Karpas-422 (cell line): ENCODE measurements around the gene ENTHD1. TPM values are rescaled to one million over a fixed set of nuclear protein-coding genes. Genes with fewer than 3 reads are reported as not detected.

ENCODE experiments used
- DNase-seq: peaks from one replicate; pipeline ENCODE4 v3.0.0-alpha.2; 2015
- H2AFZ ChIP-seq: fragments of 200-600 bp; sonication (generic); 2 replicates; pipeline ENCODE4 v1.6.1; 2014; ENCODE audit warnings: antibody characterized with exemption, low read length, mixed read lengths
- H3K27ac ChIP-seq: fragments of 200-600 bp; sonication (generic); 2 replicates; pipeline ENCODE4 v1.5.1; 2014; ENCODE audit warnings: mild to moderate bottlenecking, low read length, moderate library complexity
- H3K27me3 ChIP-seq: fragments of 200-600 bp; sonication (generic); 2 replicates; pipeline ENCODE4 v1.6.1; 2014; ENCODE audit warnings: low read length, mixed read lengths
- H3K36me3 ChIP-seq: fragments of 200-600 bp; sonication (generic); 2 replicates; pipeline ENCODE4 v1.6.1; 2014; ENCODE audit warnings: low read length, mixed read lengths; ENCODE audit not compliant: insufficient read depth
- H3K4me1 ChIP-seq: fragments of 200-600 bp; sonication (generic); 2 replicates; pipeline ENCODE4 v1.6.1; 2014; ENCODE audit warnings: mild to moderate bottlenecking, low read length, mixed read lengths
- H3K4me2 ChIP-seq: fragments of 200-600 bp; sonication (generic); 2 replicates; pipeline ENCODE4 v1.6.1; 2014; ENCODE audit warnings: low read length, low read depth, mild to moderate bottlenecking; ENCODE audit not compliant: poor library complexity, severe bottlenecking
- H3K4me3 ChIP-seq: fragments of 200-600 bp; sonication (generic); 2 replicates; pipeline ENCODE4 v1.5.1; 2014; ENCODE audit warnings: mild to moderate bottlenecking, antibody characterized with exemption, low read length, mixed read lengths
- H3K79me2 ChIP-seq: fragments of 200-600 bp; sonication (generic); 2 replicates; pipeline ENCODE4 v1.6.1; 2014; ENCODE audit warnings: mild to moderate bottlenecking, low read length, mixed read lengths
- H3K9ac ChIP-seq: fragments of 200-600 bp; sonication (generic); 2 replicates; pipeline ENCODE4 v1.6.0; 2014; ENCODE audit warnings: low read length
- H3K9me2 ChIP-seq: fragments of 200-600 bp; sonication (generic), shearing (Covaris generic); replicated peaks from 2 replicates; pipeline ENCODE4 v1.6.0; 2014; ENCODE audit warnings: mild to moderate bottlenecking, low read length, moderate library complexity; ENCODE audit not compliant: insufficient read depth
- H3K9me3 ChIP-seq: fragments of 300-700, 200-600 bp; sonication (generic); 2 replicates; pipeline ENCODE4 v1.6.1; 2014; ENCODE audit warnings: low read length, mixed read lengths
- H4K20me1 ChIP-seq: fragments of 200-600 bp; sonication (generic); 2 replicates; pipeline ENCODE4 v1.6.1; 2014; ENCODE audit warnings: mild to moderate bottlenecking, antibody characterized with exemption, low read length, low read depth; ENCODE audit not compliant: insufficient read depth
- small RNA-seq: library from RNA; depleted of rRNA; stranded (forward); fragments of <200 nt; gene quantifications from one replicate; pipeline ENCODE3, GENCODE V24; 2014
- total RNA-seq: library from RNA; depleted of rRNA; stranded (reverse); fragments of >200 nt; shearing (Covaris generic); gene quantifications from 2 replicates; pipeline ENCODE4 v1.2.3, GENCODE V29; 2014; ENCODE audit warnings: low replicate concordance; rRNA removed

Gene ENTHD1
- total RNA-seq, 1 experiment from 2014 or later, result not detected

DNA sequence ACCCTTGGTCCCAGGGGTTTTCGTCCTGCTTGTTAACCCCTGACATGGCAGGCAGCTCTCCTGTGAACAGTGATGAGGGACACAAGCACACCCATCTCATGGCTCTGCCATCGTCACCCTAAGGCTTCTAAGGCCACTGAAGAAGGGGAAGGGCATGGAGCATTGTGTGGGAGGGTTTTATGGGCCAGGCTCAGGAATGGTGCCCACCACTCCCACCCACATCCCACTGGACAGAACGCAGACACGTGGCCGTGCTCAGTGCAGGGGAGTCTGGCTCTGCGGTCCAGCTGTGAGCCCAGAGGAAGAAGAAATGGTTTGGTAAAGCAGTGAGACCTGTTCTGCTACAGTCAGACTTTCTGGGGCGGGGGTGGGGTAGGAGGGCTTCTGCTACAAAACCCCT, 193.0 kb downstream of the ENTHD1 start:
- no peak overlapping the region for H3K4me3 ChIP-seq
- H2AFZ ChIP-seq, result no peak overlapping the region
- H3K9ac ChIP-seq, result no peak overlapping the region
- no peaks in the 10 kb centered on the region for H3K9me3 ChIP-seq
- H3K36me3 ChIP-seq, result no peaks in the 10 kb centered on the region
- H3K27ac ChIP-seq, result no peak overlapping the region
- H4K20me1 ChIP-seq, result peaks cover 6% of the 10 kb centered on the region; the same call in 1 of the 2 replicates
- H3K79me2 ChIP-seq, result no peaks in the 10 kb centered on the region
- H3K4me2 ChIP-seq, result no peak overlapping the region
- H3K27me3 ChIP-seq, result no peaks in the 10 kb centered on the region
- DNase-seq, result no peak
- H3K4me1 ChIP-seq, result no peaks in the 10 kb centered on the region
- H3K9me2 ChIP-seq, result no peaks in the 10 kb centered on the region

DNA sequence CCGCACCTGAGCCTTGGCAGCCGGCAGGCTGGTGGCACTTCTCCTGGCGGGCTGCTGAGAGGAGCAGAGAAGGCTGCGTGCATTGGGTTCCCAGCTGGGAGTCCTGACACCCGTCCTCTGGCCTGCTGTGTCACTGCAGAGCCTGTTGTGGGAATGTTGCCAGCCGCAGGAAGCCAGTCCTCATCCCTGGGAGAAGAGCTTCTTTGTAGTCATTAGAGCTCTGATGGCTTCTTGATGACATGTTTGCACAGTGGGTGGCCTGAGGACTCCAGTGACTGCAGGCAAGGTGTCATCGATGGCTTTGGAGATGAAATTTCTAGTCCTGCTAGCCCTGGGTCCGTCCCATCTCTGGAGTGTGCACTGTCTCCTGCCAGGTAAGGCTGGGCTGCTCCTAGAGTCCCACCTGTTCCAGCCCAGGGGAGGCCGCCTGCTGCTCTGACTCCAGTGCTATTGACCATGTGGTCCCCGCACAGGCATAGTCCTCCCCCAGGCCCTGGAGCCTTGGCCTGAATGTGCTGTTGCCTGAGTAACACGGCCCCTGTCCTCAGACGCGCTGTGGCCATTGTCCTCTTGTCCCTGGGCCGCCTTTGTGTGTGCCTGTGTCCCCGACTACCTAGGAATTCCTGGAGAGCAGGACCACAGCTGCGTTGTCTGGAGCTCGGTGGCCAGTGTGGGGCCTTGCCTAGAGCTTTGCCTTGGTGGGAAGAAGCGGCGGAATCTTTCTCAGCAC, 193.8 kb downstream of the ENTHD1 start:
- no peaks in the 10 kb centered on the region for H3K27me3 ChIP-seq
- peaks cover 6% of the 10 kb centered on the region; the same call in 1 of the 2 replicates for H4K20me1 ChIP-seq
- H2AFZ ChIP-seq, result no peak overlapping the region
- H3K4me1 ChIP-seq, result no peaks in the 10 kb centered on the region
- no peaks in the 10 kb centered on the region for H3K36me3 ChIP-seq
- H3K9me2 ChIP-seq, result no peaks in the 10 kb centered on the region
- H3K27ac ChIP-seq, result no peak overlapping the region
- no peak overlapping the region for H3K4me3 ChIP-seq
- no peak for DNase-seq
- no peaks in the 10 kb centered on the region for H3K9me3 ChIP-seq
- H3K79me2 ChIP-seq, result no peaks in the 10 kb centered on the region
- H3K9ac ChIP-seq, result no peak overlapping the region
- H3K4me2 ChIP-seq, result no peak overlapping the region

DNA sequence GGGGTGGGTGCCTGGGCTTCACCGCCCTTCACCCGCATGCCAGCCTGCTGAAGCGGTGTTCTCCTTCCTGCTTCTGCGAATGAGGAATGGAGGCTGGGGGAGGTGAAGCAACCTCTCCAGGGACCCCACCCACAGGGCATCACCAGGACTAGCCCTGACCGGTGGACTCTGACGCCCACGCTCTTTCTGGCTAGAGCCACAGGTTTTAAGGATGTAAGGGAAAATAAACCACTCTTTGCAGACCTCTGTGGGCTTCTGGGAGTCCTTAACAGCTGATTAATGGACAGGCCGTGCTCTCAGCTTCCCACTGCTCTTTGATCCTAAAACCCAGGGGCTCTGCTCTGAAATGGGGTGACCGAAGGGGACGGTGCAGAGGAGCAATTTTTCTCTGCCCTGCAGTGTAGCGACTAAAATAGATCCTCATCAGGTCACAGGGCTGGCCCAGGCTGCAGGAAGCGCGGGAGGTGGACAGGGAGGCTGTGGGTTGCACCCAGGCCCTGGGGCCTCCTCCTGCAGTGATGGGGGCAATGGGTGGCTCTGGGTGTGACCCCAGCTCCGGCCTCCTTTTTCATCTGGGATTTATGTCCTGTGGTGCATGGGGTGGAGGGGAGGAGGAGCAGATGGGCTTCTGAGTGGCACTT, 195.7 kb downstream of the ENTHD1 start:
- no peak overlapping the region for H3K9ac ChIP-seq
- peaks cover 6% of the 10 kb centered on the region; the same call in 1 of the 2 replicates for H4K20me1 ChIP-seq
- no peaks in the 10 kb centered on the region for H3K9me3 ChIP-seq
- H2AFZ ChIP-seq, result no peak overlapping the region
- no peaks in the 10 kb centered on the region for H3K79me2 ChIP-seq
- no peaks in the 10 kb centered on the region for H3K4me1 ChIP-seq
- H3K9me2 ChIP-seq, result no peaks in the 10 kb centered on the region
- H3K4me3 ChIP-seq, result no peak overlapping the region
- H3K4me2 ChIP-seq, result no peak overlapping the region
- H3K27me3 ChIP-seq, result no peaks in the 10 kb centered on the region
- H3K36me3 ChIP-seq, result no peaks in the 10 kb centered on the region
- no peak overlapping the region for H3K27ac ChIP-seq
- no peak for DNase-seq

DNA sequence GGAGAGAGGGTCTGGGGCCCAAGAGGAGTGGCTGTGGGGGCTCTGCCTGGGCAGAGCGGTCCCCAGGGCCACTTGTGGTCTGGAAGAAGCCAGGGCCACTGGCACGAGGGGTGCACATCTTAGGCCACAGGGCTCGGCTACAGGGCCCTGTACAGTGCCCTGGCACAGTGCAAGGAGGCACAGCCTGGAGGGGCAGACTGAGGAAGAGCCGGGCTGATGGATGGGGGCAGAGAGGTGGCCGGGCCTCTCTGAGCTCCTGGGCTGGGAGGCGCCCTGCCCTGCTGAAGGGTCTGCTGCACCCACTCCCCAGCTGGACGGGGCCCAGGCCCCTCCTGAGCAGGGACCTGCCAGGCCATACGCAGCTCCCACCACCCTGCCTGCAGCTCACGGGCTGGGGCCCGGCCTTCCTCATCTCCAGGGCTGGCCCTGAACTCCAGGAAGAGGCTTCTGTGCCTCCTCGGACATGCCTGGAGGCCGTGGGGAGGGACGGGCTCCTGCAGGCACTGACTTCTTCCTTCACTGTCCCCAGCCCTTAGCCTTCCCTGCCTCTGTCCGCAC, 199.5 kb downstream of the ENTHD1 start:
- no peaks in the 10 kb centered on the region for H3K9me3 ChIP-seq
- no peaks in the 10 kb centered on the region for H3K9me2 ChIP-seq
- no peaks in the 10 kb centered on the region for H3K4me1 ChIP-seq
- no peak overlapping the region for H3K4me3 ChIP-seq
- H3K36me3 ChIP-seq, result no peaks in the 10 kb centered on the region
- no peak overlapping the region for H2AFZ ChIP-seq
- H3K79me2 ChIP-seq, result no peaks in the 10 kb centered on the region
- H4K20me1 ChIP-seq, result no peaks in the 10 kb centered on the region
- H3K27ac ChIP-seq, result no peak overlapping the region
- H3K4me2 ChIP-seq, result no peak overlapping the region
- H3K27me3 ChIP-seq, result no peaks in the 10 kb centered on the region
- no peak overlapping the region for H3K9ac ChIP-seq
- no peak for DNase-seq

Small RNAs within 50 kb of the gene (small RNA-seq; reads per million reads assigned to genes)
- not detected for gene RN7SKP210

Other genes with a start within 250 kb of the ENTHD1 start
- gene GRAP2, start 7.3 kb upstream of the ENTHD1 start, total RNA-seq, result not detected in 2 replicates
- gene TMA7B, start 66.6 kb upstream of the ENTHD1 start, total RNA-seq, result not detected in 2 replicates
- gene FAM83F, start 101.2 kb upstream of the ENTHD1 start, total RNA-seq, result under 0.01 and 0.07 TPM in 2 replicates